Activated naive CD4-positive, alpha-beta T cell treated with anti-CD3 and anti-CD28 coated beads, Interleukin-2, amount 50 U/mL, for 24 hours (primary cell): Measurements from ENCODE around the gene VAMP5.
"Not testable (repeated sequence)": the region's sequence is repeated elsewhere in the genome, so short reads cannot be mapped to it uniquely, and the experiment has no call there.

Experiments used
- H3K27ac Mint-ChIP-seq: one replicate; pipeline ENCODE4 v1.8.0; 2021; ENCODE audit warnings: mild to moderate bottlenecking, mixed read lengths
- H3K27me3 Mint-ChIP-seq: one replicate; pipeline ENCODE4 v1.8.0; 2021; ENCODE audit warnings: mixed read lengths
- H3K36me3 Mint-ChIP-seq: one replicate; pipeline ENCODE4 v1.8.0; 2021; ENCODE audit warnings: mixed read lengths
- H3K4me1 Mint-ChIP-seq: one replicate; pipeline ENCODE4 v1.8.0; 2021; ENCODE audit warnings: mixed read lengths
- H3K4me3 Mint-ChIP-seq: one replicate; pipeline ENCODE4 v1.8.0; 2021; ENCODE audit warnings: mild to moderate bottlenecking, mixed read lengths
- H3K9me3 Mint-ChIP-seq: one replicate; pipeline ENCODE4 v1.8.0; 2021; ENCODE audit warnings: mixed read lengths

The VAMP5 gene

GRCh38 chr2:85600951-85601770 is 16.9 kb downstream of the VAMP5 start:
- H3K27ac Mint-ChIP-seq, result peak overlapping the region; percentile 87
- peaks cover 41% of the 10 kb centered on the region for H3K4me1 Mint-ChIP-seq
- H3K9me3 Mint-ChIP-seq, result no peaks in the 10 kb centered on the region
- peak overlapping the region; percentile 85 for H3K4me3 Mint-ChIP-seq
- H3K27me3 Mint-ChIP-seq, result no peaks in the 10 kb centered on the region
- no peaks in the 10 kb centered on the region for H3K36me3 Mint-ChIP-seq

- H3K27ac Mint-ChIP-seq, result peak overlapping the region; percentile 87
- H3K4me3 Mint-ChIP-seq, result peak overlapping the region; percentile 85
- no peaks in the 10 kb centered on the region for H3K9me3 Mint-ChIP-seq
- H3K4me1 Mint-ChIP-seq, result peaks cover 37% of the 10 kb centered on the region
- H3K27me3 Mint-ChIP-seq, result no peaks in the 10 kb centered on the region
- H3K36me3 Mint-ChIP-seq, result no peaks in the 10 kb centered on the region
These were observed 17.7 kb downstream of the VAMP5 start for GRCh38 chr2:85601771-85602475.

- Mint-ChIP-seq H3K27me3 (no peaks in the 10 kb centered on the region), H3K4me3 (peak within 1 kb of the TSS; percentile 88), H3K27ac (peak within 1 kb of the TSS; percentile 87), H3K36me3 (no peaks in the 10 kb centered on the region), H3K4me1 (peaks cover 38% of the 10 kb centered on the region), H3K9me3 (no peaks in the 10 kb centered on the region)
These were observed 18.4 kb downstream of the VAMP5 start, which contains the start of gene TMEM150A for GRCh38 chr2:85602476-85603234. Gene TMEM150A, minus strand, starts transcription at chr2:85602698. Its CDS starts 750 bp downstream, at chr2:85601948.

GRCh38 chr2:85604133-85604444 is 19.9 kb downstream of the VAMP5 start:
- H3K36me3 Mint-ChIP-seq, H3K27me3 Mint-ChIP-seq, H3K9me3 Mint-ChIP-seq: not testable (repeated sequence)
- H3K27ac Mint-ChIP-seq, result peak overlapping the region; percentile 46
- H3K4me1 Mint-ChIP-seq, result peaks cover 50% of the 10 kb centered on the region
- peak overlapping the region; percentile 88 for H3K4me3 Mint-ChIP-seq

GRCh38 chr2:85604568-85605339 is 20.5 kb downstream of the VAMP5 start:
- Mint-ChIP-seq H3K9me3 (no peaks in the 10 kb centered on the region), H3K27me3 (no peaks in the 10 kb centered on the region), H3K36me3 (peaks cover 1% of the 10 kb centered on the region), H3K4me1 (peaks cover 56% of the 10 kb centered on the region), H3K4me3 (no peak overlapping the region), H3K27ac (peak overlapping the region; percentile 41)

GRCh38 chr2:85605406-85606115 is 21.3 kb downstream of the VAMP5 start:
- Mint-ChIP-seq H3K36me3 (peaks cover 4% of the 10 kb centered on the region), H3K4me1 (peaks cover 64% of the 10 kb centered on the region), H3K27me3 (no peaks in the 10 kb centered on the region), H3K4me3 (no peak overlapping the region), H3K9me3 (no peaks in the 10 kb centered on the region), H3K27ac (no peak overlapping the region)

- Mint-ChIP-seq H3K36me3 (peaks cover 4% of the 10 kb centered on the region), H3K9me3 (no peaks in the 10 kb centered on the region), H3K27ac (no peak overlapping the region), H3K27me3 (no peaks in the 10 kb centered on the region), H3K4me3 (no peak overlapping the region), H3K4me1 (peaks cover 64% of the 10 kb centered on the region)
These were observed 21.9 kb downstream of the VAMP5 start for GRCh38 chr2:85606116-85606455.

GRCh38 chr2:85607268-85608215 is 23.3 kb downstream of the VAMP5 start:
- no peaks in the 10 kb centered on the region for H3K27me3 Mint-ChIP-seq
- H3K27ac Mint-ChIP-seq, result peak overlapping the region; percentile 19
- no peaks in the 10 kb centered on the region for H3K9me3 Mint-ChIP-seq
- peaks cover 4% of the 10 kb centered on the region for H3K36me3 Mint-ChIP-seq
- no peak overlapping the region for H3K4me3 Mint-ChIP-seq
- H3K4me1 Mint-ChIP-seq, result peaks cover 64% of the 10 kb centered on the region

- Mint-ChIP-seq H3K9me3 (no peaks in the 10 kb centered on the region), H3K27ac (peak overlapping the region; percentile 97), H3K4me3 (peak overlapping the region; percentile 98), H3K4me1 (peaks cover 38% of the 10 kb centered on the region), H3K27me3 (no peaks in the 10 kb centered on the region), H3K36me3 (peaks cover 4% of the 10 kb centered on the region)
These were observed 27.0 kb downstream of the VAMP5 start for GRCh38 chr2:85611217-85611704.

GRCh38 chr2:85611705-85612587 is 27.7 kb downstream of the VAMP5 start, which contains the start of gene C2orf68:
Gene C2orf68, minus strand, starts transcription at chr2:85612066. Its CDS starts 82 bp downstream, at chr2:85611984.
- Mint-ChIP-seq H3K4me1 (peaks cover 35% of the 10 kb centered on the region), H3K4me3 (peak within 1 kb of the TSS; percentile 98), H3K9me3 (no peaks in the 10 kb centered on the region), H3K27me3 (no peaks in the 10 kb centered on the region), H3K27ac (peak within 1 kb of the TSS; percentile 97), H3K36me3 (peaks cover 4% of the 10 kb centered on the region)

- Mint-ChIP-seq H3K4me1 (peaks cover 32% of the 10 kb centered on the region), H3K27ac (no peak overlapping the region), H3K27me3 (no peaks in the 10 kb centered on the region), H3K9me3 (no peaks in the 10 kb centered on the region), H3K4me3 (no peak overlapping the region), H3K36me3 (peaks cover 4% of the 10 kb centered on the region)
These were observed 29.7 kb downstream of the VAMP5 start for GRCh38 chr2:85613717-85614515.

- not testable (repeated sequence) for H3K36me3 Mint-ChIP-seq, H3K9me3 Mint-ChIP-seq, H3K27me3 Mint-ChIP-seq, H3K27ac Mint-ChIP-seq, H3K4me3 Mint-ChIP-seq
- peaks cover 29% of the 10 kb centered on the region for H3K4me1 Mint-ChIP-seq
These were observed 30.5 kb downstream of the VAMP5 start for GRCh38 chr2:85614757-85615156.
